ENCODE measurements around the gene INHBC. TPM values are rescaled to one million over a fixed set of nuclear protein-coding genes. Genes with fewer than 3 reads are reported as not detected.

INHBC gene
- 0.03 to 0.07 TPM in 2 of 5 replicates, not detected in the others for total RNA-seq (2022; extraction: Qiagen RNA extraction; ENCODE audit: low read depth)

GRCh38 chr12:57434517-57435223 is at the start of gene INHBC:
Gene INHBC, plus strand, starts transcription at chr12:57434784. Its CDS starts 103 bp downstream, at chr12:57434887.

GRCh38 chr12:57430931-57431566 is 3.5 kb upstream of the INHBC start, which contains the start of gene R3HDM2:
Gene R3HDM2, minus strand, starts transcription at chr12:57431043. Its CDS starts 120,615 bp downstream, at chr12:57310428.

DNA sequence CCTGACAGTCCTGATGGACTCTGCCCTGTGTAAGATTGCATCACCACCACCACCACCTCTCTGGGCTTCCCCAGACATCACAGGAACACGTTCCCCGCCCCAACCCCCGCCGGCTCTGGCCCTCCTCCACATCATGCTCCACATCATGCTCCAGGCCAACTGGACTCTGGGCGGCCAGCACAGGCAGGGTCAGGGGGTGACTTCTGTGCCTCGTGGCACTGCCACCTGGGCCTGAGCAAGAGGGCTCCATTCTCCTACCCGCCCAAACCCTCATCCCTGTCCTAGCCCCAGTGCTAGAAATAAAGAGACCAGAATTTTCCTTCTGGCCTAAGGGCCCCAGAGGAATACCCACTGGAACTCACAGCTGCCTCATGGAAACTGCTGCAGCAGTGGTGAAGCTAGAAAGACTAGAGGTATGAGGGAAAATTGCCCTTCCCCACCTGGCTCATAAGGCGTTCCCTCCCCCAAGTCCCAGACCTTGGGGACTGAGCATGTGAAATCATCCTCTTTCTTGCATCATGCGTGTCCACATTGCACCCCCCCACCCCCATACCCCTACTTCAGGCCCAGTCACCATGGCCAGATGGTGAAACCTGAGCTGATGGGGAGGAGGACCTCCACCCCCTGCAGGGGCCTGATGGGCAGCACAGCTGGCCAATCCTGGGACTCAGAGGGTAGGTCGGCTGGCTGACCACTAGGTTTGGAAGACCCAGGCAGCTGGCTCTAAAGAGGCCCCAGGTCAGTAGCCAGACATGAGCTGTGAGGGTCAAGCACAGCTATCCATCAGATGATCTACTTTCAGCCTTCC is 20.2 kb downstream of the INHBC start, which contains the start of gene INHBE:
Gene INHBE (plus strand): TSS at position 742 of the 808 bp plus-strand sequence. CDS start 230 bp downstream, outside the sequence.

GRCh38 chr12:57459750-57460467 is 25.3 kb downstream of the INHBC start, which contains the start of gene GLI1:
Gene GLI1, plus strand, starts transcription at chr12:57459785. Its CDS starts 3,907 bp downstream, at chr12:57463692.

DNA sequence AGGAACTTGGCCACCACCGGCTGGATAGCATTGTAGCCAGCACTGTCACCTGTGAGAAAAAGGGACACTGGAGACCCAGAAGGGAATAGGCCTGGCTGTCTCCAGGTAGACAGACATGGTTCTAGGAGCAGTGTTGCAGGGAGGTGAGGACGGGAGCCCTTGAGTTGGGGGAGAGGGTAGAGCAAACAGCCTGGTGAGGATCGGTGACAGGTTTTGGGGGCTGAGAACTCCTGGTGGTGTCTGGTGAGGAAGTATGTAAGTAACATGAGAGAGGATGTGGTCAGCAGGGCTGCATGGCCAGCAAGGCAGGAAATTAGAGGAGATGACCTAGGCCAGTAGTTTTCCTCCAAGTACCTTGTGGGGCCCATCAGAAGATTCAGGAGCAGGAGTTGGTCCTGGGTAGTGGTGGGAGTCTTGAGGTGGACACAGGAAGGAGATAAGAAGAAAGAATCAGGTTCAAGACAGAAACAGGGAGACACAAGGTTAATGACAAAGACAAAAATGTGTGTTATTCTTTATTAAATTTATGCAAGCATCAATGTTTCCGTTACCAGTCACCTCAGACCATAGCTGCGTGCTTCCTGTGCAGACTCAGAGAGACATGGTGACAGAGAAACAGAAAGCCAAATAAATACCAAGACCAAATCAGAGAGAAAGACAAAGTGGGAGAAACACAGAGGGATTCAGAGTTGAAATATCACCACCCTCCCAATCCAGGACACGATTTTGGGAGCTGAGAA is 45.0 kb downstream of the INHBC start, which contains the start of gene ARHGAP9:
Gene ARHGAP9 (minus strand): TSS at position 491 of the 740 bp plus-strand sequence. CDS start 460 bp downstream, at position 31.

DNA sequence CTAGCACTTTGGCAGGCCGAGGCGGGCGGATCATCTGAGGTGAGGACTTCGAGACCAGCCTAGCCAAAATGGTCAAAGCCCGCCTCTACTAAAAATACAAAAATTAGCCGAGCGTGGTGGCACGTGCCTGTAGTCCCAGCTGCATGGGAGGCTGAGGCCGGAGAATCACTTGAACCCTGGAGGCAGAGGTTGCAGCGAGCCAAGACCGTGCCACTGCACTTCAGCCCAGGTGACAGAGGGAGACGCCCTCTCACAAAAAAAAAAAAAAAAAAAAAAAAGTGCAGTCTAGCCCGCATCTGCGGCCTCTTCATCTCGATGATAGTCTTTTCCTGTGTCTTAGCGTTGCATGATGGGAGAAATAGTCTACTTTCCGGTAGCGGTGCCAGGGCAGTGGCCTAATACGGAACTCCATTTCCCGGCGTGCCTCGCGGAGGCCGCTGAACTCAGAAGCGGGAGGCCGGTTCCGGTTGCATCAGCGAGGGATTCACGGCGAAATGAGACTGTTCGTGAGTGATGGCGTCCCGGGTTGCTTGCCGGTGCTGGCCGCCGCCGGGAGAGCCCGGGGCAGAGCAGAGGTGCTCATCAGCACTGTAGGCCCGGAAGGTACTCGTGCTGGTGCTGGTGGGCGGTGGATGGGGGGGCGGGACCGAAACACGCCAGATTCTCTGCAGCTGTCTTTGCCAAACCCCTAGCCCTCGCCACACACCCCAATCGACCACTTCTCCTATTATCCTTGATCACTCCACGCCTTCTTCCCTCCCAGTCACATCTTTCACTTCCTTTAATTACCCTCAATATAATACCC is 53.2 kb downstream of the INHBC start, which contains the start of gene MARS1:
Gene MARS1 (plus strand): TSS at position 472 of the 805 bp plus-strand sequence. CDS start 23 bp downstream, at position 495.

Other genes starting within 250 kb of the INHBC start
- 3.8 to 6.1 TPM (median 5.9 TPM) in 5 replicates for gene NXPH4, start 218.0 kb upstream of the INHBC start, total RNA-seq (2022; extraction: Qiagen RNA extraction; ENCODE audit: low read depth)
- 127 to 135 TPM (median 131 TPM) in 5 replicates for gene SHMT2, start 205.1 kb upstream of the INHBC start, total RNA-seq (2022; extraction: Qiagen RNA extraction; ENCODE audit: low read depth)
- gene STAC3, start 183.6 kb upstream of the INHBC start, total RNA-seq (2022; extraction: Qiagen RNA extraction; ENCODE audit: low read depth) = 0.20 to 0.64 TPM (median 0.53 TPM) in 5 replicates
- gene R3HDM2, start 3.7 kb upstream of the INHBC start, total RNA-seq (2022; extraction: Qiagen RNA extraction; ENCODE audit: low read depth) = 8.2 to 11.6 TPM (median 10.1 TPM) in 5 replicates
- 0.07 to 0.20 TPM (median 0.13 TPM) in 4 of 5 replicates, not detected in the other for gene INHBE, start 20.5 kb downstream of the INHBC start, total RNA-seq (2022; extraction: Qiagen RNA extraction; ENCODE audit: low read depth)
- 7.1 to 13.9 TPM (median 12.0 TPM) in 5 replicates for gene GLI1, start 25.0 kb downstream of the INHBC start, total RNA-seq (2022; extraction: Qiagen RNA extraction; ENCODE audit: low read depth)
- 0.20 to 0.91 TPM (median 0.40 TPM) in 5 replicates for gene ARHGAP9, start 45.1 kb downstream of the INHBC start, total RNA-seq (2022; extraction: Qiagen RNA extraction; ENCODE audit: low read depth)
- gene MARS1, start 53.3 kb downstream of the INHBC start, total RNA-seq (2022; extraction: Qiagen RNA extraction; ENCODE audit: low read depth) = 151 to 225 TPM (median 156 TPM) in 5 replicates
- 35.7 to 48.5 TPM (median 39.1 TPM) in 5 replicates for gene DDIT3, start 85.7 kb downstream of the INHBC start, total RNA-seq (2022; extraction: Qiagen RNA extraction; ENCODE audit: low read depth)
- 23.2 to 32.2 TPM (median 27.5 TPM) in 5 replicates for gene MBD6, start 88.0 kb downstream of the INHBC start, total RNA-seq (2022; extraction: Qiagen RNA extraction; ENCODE audit: low read depth)
- 112 to 184 TPM (median 114 TPM) in 5 replicates for gene DCTN2, start 112.4 kb downstream of the INHBC start, total RNA-seq (2022; extraction: Qiagen RNA extraction; ENCODE audit: low read depth)
- gene KIF5A, start 115.3 kb downstream of the INHBC start, total RNA-seq (2022; extraction: Qiagen RNA extraction; ENCODE audit: low read depth) = 0.17 to 0.31 TPM (median 0.23 TPM) in 5 replicates
- gene PIP4K2C, start 156.4 kb downstream of the INHBC start, total RNA-seq (2022; extraction: Qiagen RNA extraction; ENCODE audit: low read depth) = 36.3 to 44.3 TPM (median 42.6 TPM) in 5 replicates
- gene DTX3, start 170.0 kb downstream of the INHBC start, total RNA-seq (2022; extraction: Qiagen RNA extraction; ENCODE audit: low read depth) = 14.4 to 21.2 TPM (median 18.1 TPM) in 5 replicates
- 4.8 to 7.0 TPM (median 6.8 TPM) in 5 replicates for gene ARHGEF25, start 176.7 kb downstream of the INHBC start, total RNA-seq (2022; extraction: Qiagen RNA extraction; ENCODE audit: low read depth)
- gene B4GALNT1, start 198.4 kb downstream of the INHBC start, total RNA-seq (2022; extraction: Qiagen RNA extraction; ENCODE audit: low read depth) = 36.6 to 54.4 TPM (median 48.1 TPM) in 5 replicates

Data from A549 treated with CpdA at 1 μM for 4 hours (cell line).